DOHH2 (cell line): Measurements from ENCODE around the gene LSAMP.

Experiments used
- EZH2phosphoT487 ChIP-seq: fragments of 200-600 bp; sonication (generic); IDR thresholded peaks from 2 replicates; pipeline ENCODE4 v1.6.1; 2017; ENCODE audit warnings: borderline replicate concordance, mild to moderate bottlenecking, antibody characterized with exemption, low read length, moderate library complexity, mixed read lengths
- TF ChIP-seq, protein P1 (sequence below): fragments of 200-600 bp; sonication (generic); IDR thresholded peaks from one replicate; pipeline ENCODE4 v1.5.1; 2014; ENCODE audit warnings: antibody characterized with exemption, mild to moderate bottlenecking, low read depth, low read length; ENCODE audit not compliant: poor library complexity, severe bottlenecking

DNA sequence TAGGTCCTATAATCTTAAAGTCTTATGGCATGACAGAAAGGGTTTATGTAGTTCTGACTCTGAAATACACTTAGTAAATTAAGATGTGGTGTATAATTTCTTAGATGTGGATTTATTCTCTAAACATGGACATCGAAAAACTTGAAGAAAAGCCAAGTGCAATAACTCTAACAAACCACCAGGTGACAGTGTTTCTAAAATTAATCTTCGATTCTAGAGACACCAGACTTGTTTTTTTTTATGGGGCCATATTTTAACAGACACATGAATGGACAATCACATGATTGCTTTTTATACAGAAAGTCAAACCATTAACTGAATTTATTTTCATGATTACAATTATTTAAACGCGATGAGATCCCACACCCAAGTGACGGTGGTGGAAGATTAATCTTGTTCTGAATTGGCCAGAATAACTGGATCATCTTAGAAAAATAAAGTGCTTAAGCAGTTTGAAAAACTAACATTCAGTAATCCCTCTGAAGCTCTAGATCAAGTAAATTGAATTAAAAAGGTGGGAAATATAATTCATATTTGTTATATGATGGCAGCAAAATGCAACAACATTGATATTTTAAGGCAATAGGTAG, 305.1 kb downstream of the LSAMP start:
- TF ChIP-seq, protein P1, sequence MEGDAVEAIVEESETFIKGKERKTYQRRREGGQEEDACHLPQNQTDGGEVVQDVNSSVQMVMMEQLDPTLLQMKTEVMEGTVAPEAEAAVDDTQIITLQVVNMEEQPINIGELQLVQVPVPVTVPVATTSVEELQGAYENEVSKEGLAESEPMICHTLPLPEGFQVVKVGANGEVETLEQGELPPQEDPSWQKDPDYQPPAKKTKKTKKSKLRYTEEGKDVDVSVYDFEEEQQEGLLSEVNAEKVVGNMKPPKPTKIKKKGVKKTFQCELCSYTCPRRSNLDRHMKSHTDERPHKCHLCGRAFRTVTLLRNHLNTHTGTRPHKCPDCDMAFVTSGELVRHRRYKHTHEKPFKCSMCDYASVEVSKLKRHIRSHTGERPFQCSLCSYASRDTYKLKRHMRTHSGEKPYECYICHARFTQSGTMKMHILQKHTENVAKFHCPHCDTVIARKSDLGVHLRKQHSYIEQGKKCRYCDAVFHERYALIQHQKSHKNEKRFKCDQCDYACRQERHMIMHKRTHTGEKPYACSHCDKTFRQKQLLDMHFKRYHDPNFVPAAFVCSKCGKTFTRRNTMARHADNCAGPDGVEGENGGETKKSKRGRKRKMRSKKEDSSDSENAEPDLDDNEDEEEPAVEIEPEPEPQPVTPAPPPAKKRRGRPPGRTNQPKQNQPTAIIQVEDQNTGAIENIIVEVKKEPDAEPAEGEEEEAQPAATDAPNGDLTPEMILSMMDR, result peak; percentile 80
- no peak for TF ChIP-seq EZH2phosphoT487
